GM23338 (cell line): ENCODE data around the gene SUN5.

Experiments
- EZH2 ChIP-seq: fragments of 200-600 bp; sonication (generic); IDR thresholded peaks from one replicate; pipeline ENCODE4 v1.8.0; 2017; ENCODE audit warnings: antibody characterized with exemption, mild to moderate bottlenecking, low read depth; ENCODE audit not compliant: unreplicated experiment
- EZH2phosphoT487 ChIP-seq: fragments of 200-600 bp; sonication (generic); IDR thresholded peaks from one replicate; pipeline ENCODE4 v1.8.1; 2018; ENCODE audit warnings: antibody characterized with exemption; ENCODE audit not compliant: unreplicated experiment
- JUNB ChIP-seq: IDR thresholded peaks from one replicate; pipeline ENCODE4 v1.6.1; 2016; ENCODE audit warnings: antibody characterized with exemption; ENCODE audit not compliant: unreplicated experiment
- NANOG ChIP-seq: IDR thresholded peaks from 2 replicates; pipeline ENCODE4 v1.6.1; 2016; ENCODE audit warnings: antibody characterized with exemption, borderline replicate concordance
- POLR2AphosphoS5 ChIP-seq: IDR thresholded peaks from 2 replicates; pipeline ENCODE4 v1.6.1; 2016; ENCODE audit warnings: antibody characterized with exemption, low read depth
- STAT1 ChIP-seq: IDR thresholded peaks from one replicate; pipeline ENCODE4 v1.6.1; 2016; ENCODE audit warnings: antibody characterized with exemption; ENCODE audit not compliant: unreplicated experiment
- ZNF114 ChIP-seq: fragments of 250-450 bp; sonication (Bioruptor Pico); IDR thresholded peaks from 2 replicates; pipeline ENCODE4 v1.5.0; 2020; ENCODE audit warnings: mild to moderate bottlenecking, moderate library complexity
- ZNF331 ChIP-seq: fragments of 250-450 bp; sonication (Bioruptor Pico); IDR thresholded peaks from 2 replicates; pipeline ENCODE4 v1.5.0; 2020; ENCODE audit warnings: low read depth, mild to moderate bottlenecking, moderate library complexity
- TF ChIP-seq, protein P1 (sequence below), 2 experiments: fragments of 200-600 bp in 1 of 2; sonication (generic) in 1 of 2; conservative IDR thresholded peaks; 2 replicates each; pipeline versions ENCODE4 v1.5.1 to v1.6.1; 2016 to 2017; ENCODE audit warnings: antibody characterized with exemption in 2 of 2, low read depth in 2 of 2, mild to moderate bottlenecking in 2 of 2, moderate library complexity in 1 of 2
- TF ChIP-seq, protein P2 (sequence below): IDR thresholded peaks from one replicate; pipeline ENCODE4 v1.6.1; 2018; ENCODE audit warnings: antibody characterized with exemption; ENCODE audit not compliant: unreplicated experiment
- TF ChIP-seq, protein P3 (sequence below): fragments of 250-450 bp; sonication (Bioruptor Pico); IDR thresholded peaks from 2 replicates; pipeline ENCODE4 v1.5.0; 2020; ENCODE audit warnings: mild to moderate bottlenecking, moderate library complexity
- TF ChIP-seq, protein P4 (sequence below): IDR thresholded peaks from 2 replicates; pipeline ENCODE4 v1.6.1; 2016; ENCODE audit warnings: antibody characterized with exemption

DNA sequence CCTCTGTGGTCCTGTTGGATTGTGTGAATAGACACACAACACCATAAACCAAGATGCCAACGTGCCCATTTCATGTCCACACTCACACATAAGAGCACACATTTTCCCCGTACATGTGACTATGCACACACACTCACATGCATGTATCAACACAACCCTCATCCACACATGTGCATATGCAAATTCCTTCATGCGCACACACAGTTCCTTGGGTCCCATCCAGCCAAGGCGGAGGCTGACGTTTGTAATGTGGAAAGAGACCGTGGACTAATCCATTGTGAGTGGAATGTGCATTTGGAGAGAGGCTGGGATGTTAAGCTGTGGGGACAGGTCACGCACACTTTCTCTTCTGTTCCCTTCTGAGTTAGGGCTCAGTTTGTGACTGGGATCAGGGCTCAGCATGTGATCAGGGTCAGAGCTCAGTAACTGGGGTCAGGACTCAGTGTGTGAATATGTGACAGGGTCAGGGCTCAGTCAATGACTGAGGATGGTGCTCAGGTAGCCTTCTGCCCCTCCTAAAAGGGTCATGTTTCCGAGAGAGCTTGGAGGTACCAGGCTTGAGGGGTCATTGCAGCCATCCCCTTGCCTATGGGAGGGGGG, 2.6 kb upstream of the SUN5 start:
- no peak for TF ChIP-seq POLR2AphosphoS5
- TF ChIP-seq, protein P1, sequence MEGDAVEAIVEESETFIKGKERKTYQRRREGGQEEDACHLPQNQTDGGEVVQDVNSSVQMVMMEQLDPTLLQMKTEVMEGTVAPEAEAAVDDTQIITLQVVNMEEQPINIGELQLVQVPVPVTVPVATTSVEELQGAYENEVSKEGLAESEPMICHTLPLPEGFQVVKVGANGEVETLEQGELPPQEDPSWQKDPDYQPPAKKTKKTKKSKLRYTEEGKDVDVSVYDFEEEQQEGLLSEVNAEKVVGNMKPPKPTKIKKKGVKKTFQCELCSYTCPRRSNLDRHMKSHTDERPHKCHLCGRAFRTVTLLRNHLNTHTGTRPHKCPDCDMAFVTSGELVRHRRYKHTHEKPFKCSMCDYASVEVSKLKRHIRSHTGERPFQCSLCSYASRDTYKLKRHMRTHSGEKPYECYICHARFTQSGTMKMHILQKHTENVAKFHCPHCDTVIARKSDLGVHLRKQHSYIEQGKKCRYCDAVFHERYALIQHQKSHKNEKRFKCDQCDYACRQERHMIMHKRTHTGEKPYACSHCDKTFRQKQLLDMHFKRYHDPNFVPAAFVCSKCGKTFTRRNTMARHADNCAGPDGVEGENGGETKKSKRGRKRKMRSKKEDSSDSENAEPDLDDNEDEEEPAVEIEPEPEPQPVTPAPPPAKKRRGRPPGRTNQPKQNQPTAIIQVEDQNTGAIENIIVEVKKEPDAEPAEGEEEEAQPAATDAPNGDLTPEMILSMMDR (conservative IDR thresholded peaks at IDR 0.05; ENCODE audit: low read depth in 2 of 2), result no peak
- TF ChIP-seq EZH2, result no peak
- TF ChIP-seq, protein P2, sequence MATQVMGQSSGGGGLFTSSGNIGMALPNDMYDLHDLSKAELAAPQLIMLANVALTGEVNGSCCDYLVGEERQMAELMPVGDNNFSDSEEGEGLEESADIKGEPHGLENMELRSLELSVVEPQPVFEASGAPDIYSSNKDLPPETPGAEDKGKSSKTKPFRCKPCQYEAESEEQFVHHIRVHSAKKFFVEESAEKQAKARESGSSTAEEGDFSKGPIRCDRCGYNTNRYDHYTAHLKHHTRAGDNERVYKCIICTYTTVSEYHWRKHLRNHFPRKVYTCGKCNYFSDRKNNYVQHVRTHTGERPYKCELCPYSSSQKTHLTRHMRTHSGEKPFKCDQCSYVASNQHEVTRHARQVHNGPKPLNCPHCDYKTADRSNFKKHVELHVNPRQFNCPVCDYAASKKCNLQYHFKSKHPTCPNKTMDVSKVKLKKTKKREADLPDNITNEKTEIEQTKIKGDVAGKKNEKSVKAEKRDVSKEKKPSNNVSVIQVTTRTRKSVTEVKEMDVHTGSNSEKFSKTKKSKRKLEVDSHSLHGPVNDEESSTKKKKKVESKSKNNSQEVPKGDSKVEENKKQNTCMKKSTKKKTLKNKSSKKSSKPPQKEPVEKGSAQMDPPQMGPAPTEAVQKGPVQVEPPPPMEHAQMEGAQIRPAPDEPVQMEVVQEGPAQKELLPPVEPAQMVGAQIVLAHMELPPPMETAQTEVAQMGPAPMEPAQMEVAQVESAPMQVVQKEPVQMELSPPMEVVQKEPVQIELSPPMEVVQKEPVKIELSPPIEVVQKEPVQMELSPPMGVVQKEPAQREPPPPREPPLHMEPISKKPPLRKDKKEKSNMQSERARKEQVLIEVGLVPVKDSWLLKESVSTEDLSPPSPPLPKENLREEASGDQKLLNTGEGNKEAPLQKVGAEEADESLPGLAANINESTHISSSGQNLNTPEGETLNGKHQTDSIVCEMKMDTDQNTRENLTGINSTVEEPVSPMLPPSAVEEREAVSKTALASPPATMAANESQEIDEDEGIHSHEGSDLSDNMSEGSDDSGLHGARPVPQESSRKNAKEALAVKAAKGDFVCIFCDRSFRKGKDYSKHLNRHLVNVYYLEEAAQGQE, result no peak
- TF ChIP-seq STAT1, result no peak
- TF ChIP-seq NANOG, result no peak
- TF ChIP-seq EZH2phosphoT487, result no peak
- TF ChIP-seq, protein P3, sequence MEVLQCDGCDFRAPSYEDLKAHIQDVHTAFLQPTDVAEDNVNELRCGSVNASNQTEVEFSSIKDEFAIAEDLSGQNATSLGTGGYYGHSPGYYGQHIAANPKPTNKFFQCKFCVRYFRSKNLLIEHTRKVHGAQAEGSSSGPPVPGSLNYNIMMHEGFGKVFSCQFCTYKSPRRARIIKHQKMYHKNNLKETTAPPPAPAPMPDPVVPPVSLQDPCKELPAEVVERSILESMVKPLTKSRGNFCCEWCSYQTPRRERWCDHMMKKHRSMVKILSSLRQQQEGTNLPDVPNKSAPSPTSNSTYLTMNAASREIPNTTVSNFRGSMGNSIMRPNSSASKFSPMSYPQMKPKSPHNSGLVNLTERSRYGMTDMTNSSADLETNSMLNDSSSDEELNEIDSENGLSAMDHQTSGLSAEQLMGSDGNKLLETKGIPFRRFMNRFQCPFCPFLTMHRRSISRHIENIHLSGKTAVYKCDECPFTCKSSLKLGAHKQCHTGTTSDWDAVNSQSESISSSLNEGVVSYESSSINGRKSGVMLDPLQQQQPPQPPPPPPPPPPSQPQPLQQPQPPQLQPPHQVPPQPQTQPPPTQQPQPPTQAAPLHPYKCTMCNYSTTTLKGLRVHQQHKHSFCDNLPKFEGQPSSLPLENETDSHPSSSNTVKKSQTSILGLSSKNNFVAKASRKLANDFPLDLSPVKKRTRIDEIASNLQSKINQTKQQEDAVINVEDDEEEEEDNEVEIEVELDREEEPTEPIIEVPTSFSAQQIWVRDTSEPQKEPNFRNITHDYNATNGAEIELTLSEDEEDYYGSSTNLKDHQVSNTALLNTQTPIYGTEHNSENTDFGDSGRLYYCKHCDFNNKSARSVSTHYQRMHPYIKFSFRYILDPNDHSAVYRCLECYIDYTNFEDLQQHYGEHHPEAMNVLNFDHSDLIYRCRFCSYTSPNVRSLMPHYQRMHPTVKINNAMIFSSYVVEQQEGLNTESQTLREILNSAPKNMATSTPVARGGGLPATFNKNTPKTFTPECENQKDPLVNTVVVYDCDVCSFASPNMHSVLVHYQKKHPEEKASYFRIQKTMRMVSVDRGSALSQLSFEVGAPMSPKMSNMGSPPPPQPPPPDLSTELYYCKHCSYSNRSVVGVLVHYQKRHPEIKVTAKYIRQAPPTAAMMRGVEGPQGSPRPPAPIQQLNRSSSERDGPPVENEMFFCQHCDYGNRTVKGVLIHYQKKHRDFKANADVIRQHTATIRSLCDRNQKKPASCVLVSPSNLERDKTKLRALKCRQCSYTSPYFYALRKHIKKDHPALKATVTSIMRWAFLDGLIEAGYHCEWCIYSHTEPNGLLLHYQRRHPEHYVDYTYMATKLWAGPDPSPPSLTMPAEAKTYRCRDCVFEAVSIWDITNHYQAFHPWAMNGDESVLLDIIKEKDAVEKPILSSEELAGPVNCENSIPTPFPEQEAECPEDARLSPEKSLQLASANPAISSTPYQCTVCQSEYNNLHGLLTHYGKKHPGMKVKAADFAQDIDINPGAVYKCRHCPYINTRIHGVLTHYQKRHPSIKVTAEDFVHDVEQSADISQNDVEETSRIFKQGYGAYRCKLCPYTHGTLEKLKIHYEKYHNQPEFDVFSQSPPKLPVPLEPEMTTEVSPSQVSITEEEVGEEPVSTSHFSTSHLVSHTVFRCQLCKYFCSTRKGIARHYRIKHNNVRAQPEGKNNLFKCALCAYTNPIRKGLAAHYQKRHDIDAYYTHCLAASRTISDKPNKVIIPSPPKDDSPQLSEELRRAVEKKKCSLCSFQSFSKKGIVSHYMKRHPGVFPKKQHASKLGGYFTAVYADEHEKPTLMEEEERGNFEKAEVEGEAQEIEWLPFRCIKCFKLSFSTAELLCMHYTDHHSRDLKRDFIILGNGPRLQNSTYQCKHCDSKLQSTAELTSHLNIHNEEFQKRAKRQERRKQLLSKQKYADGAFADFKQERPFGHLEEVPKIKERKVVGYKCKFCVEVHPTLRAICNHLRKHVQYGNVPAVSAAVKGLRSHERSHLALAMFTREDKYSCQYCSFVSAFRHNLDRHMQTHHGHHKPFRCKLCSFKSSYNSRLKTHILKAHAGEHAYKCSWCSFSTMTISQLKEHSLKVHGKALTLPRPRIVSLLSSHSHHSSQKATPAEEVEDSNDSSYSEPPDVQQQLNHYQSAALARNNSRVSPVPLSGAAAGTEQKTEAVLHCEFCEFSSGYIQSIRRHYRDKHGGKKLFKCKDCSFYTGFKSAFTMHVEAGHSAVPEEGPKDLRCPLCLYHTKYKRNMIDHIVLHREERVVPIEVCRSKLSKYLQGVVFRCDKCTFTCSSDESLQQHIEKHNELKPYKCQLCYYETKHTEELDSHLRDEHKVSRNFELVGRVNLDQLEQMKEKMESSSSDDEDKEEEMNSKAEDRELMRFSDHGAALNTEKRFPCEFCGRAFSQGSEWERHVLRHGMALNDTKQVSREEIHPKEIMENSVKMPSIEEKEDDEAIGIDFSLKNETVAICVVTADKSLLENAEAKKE (CRISPR knock-in tag), result no peak
- TF ChIP-seq ZNF331, result no peak
- TF ChIP-seq, protein P4, sequence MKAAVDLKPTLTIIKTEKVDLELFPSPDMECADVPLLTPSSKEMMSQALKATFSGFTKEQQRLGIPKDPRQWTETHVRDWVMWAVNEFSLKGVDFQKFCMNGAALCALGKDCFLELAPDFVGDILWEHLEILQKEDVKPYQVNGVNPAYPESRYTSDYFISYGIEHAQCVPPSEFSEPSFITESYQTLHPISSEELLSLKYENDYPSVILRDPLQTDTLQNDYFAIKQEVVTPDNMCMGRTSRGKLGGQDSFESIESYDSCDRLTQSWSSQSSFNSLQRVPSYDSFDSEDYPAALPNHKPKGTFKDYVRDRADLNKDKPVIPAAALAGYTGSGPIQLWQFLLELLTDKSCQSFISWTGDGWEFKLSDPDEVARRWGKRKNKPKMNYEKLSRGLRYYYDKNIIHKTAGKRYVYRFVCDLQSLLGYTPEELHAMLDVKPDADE, result no peak
- no peak for TF ChIP-seq JUNB
- TF ChIP-seq ZNF114 (CRISPR knock-in tag), result no peak
